ENCODE data around the gene ZNF280B. TPM values are rescaled to one million over a fixed set of nuclear protein-coding genes. Genes with fewer than 3 reads are reported as not detected.

Gene ZNF280B, protein sequence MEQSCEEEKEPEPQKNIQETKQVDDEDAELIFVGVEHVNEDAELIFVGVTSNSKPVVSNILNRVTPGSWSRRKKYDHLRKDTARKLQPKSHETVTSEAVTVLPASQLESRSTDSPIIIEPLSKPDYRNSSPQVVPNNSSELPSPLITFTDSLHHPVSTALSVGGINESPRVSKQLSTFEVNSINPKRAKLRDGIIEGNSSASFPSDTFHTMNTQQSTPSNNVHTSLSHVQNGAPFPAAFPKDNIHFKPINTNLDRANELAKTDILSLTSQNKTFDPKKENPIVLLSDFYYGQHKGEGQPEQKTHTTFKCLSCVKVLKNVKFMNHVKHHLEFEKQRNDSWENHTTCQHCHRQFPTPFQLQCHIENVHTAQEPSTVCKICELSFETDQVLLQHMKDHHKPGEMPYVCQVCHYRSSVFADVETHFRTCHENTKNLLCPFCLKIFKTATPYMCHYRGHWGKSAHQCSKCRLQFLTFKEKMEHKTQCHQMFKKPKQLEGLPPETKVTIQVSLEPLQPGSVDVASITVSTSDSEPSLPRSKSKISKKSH
- polyA plus RNA-seq (ENCODE audit: insufficient read length): 5.6 TPM
- long read RNA-seq, donor 1, full-length matches to known transcripts: 3 of 3 reads
- long read RNA-seq, donor 1, partial matches to known transcripts: 0 of 3 reads
- long read RNA-seq, donor 1, other reads (novel, unspliced or antisense): 0 of 3 reads
- long read RNA-seq, donor 2: 0 reads
- long read RNA-seq, donor 3, full-length matches to known transcripts: 2 of 2 reads
- long read RNA-seq, donor 3, partial matches to known transcripts: 0 of 2 reads
- long read RNA-seq, donor 3, other reads (novel, unspliced or antisense): 0 of 2 reads
- long read RNA-seq, donor 4: 0 reads
- long read RNA-seq, donor 5: 0 reads
- long read RNA-seq, donor 6, full-length matches to known transcripts: 1 of 1 reads
- long read RNA-seq, donor 6, partial matches to known transcripts: 0 of 1 reads
- long read RNA-seq, donor 6, other reads (novel, unspliced or antisense): 0 of 1 reads
- long read RNA-seq, donor 7, full-length matches to known transcripts: 4 of 4 reads
- long read RNA-seq, donor 7, partial matches to known transcripts: 0 of 4 reads
- long read RNA-seq, donor 7, other reads (novel, unspliced or antisense): 0 of 4 reads
- long read RNA-seq, donor 8: 0 reads

DNA sequence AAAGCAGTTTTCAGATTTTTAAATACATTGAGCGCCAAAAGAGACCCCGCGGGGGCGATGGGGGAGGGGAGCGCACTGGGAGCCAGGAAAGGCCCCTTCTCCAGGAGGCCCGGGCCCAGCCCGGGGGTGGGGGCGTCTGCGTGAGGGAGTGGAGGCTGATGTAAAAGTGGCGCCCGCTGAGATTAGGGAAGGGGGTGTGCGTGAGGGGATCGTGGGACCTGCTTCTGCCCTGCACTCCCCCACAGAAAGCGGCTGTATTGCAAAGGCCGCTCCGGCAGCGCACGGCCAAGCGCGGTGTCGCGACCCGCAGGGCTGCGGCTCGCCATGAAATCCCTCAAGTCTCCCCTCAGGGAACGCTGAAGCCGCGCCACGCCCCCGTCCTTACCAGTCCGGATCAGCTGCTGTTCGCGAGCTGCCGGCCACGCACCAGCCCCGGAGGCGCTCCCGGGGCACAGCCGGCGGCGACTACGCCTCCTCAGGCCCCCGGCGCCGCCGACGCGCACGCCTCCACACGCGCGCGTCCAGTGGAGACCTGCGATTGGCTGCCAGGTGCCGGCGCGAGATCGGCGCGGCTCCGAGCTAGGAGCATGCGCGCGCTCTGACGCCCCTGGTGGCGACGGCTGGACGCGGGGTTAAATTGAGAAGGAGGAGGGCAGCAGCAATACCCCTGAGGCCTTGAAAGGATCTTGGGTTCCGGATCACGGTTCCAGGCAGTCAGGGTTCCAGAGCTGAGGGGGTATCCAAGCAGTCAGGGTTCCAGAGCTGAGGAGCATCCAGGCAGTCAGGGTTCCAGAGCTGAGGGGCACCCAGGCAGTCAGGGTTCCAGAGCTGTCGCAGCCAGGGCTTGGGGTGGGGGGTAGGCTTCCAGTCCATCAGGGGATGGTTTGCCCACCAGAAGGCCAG lies at the start of gene ZNF280B:
Gene ZNF280B, minus strand, starts transcription at position 469 of the 903 bp plus-strand sequence. CDS start 19,344 bp downstream, outside the sequence.
- peak; percentile 71 for DNase-seq

DNA sequence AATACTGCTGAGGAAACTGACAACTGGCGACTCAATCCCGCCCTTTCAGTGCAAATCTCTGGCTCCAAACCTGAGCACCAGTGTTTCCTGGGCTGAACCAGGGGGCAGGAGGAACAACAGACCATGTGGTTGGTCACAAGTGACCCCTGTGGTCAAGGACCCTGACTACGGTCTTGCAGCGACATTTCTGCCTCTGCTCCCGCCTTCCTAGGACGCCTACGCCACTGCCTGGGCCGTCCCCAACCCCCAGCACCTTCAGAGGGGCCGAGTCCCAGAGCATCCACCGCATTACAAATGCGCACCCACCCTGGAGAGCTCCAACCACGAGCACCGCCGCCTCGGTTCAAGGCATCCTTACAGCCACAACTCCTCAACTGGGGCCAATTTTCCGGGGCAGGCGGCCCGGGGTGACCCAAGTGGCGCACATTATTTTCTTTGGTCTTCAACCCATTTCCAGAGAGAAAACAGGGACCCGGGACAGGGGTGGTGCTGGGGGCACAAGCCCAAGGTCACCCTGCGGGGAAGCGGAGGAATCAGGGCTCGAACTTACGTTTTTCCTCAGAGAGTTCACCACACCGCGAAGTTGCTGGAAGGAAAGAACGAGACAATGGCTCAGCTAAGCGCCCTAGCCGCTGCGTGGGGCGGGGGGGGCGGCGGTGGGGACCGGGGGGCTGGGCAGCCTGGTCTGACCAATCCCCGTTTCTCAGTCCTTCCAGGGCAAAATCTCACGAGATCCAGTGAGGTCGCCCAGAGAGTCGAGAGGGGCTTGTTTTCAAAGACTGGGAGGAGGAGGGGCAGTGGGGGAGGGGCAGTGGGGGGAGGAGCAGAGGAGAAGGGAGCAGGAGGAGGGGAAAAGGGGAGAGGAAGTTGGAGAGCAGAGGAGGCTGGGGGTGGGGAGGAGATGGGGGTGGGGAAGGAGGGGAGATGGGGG lies 48.7 kb upstream of the ZNF280B start:
- no peak for DNase-seq

DNA sequence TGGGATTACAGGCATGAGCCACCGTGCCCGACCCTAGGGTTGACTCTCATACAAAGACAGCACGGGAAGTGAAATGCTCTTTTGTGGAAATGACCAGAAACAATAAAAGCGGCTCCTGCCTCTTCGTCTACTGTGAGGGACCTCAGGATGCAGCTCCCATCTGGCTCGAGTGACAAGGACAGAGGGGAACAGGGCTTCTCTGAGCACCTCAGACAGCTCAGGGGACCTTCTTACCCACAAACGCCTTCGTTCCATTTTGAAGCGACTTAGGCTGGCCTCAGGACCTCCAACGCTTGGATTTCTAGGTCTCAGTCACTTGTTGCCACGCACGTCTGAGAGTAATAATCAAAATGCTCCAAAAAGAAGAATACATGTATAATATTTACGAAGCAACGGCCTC lies 48.0 kb upstream of the ZNF280B start:
- no peak for DNase-seq

DNA sequence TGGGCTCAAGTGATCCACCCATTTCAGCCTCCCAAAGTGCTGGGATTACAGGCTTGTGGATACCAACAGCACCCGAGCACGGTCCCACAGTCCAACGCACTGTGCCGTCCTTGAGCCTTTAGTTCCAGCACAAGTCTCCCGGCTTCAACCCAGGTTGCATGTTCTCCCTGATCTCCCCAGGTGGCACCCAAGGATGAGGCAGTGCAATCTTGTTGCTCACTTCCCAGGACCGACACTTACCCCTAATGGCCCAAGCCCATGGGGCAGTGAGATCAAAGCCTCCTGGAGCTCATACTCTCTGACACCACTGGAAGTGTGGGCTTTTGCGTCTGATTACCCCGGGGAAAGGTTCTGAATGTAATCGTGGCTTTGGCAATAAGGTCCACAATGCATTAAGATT lies 47.1 kb upstream of the ZNF280B start:
- DNase-seq: no peak

DNA sequence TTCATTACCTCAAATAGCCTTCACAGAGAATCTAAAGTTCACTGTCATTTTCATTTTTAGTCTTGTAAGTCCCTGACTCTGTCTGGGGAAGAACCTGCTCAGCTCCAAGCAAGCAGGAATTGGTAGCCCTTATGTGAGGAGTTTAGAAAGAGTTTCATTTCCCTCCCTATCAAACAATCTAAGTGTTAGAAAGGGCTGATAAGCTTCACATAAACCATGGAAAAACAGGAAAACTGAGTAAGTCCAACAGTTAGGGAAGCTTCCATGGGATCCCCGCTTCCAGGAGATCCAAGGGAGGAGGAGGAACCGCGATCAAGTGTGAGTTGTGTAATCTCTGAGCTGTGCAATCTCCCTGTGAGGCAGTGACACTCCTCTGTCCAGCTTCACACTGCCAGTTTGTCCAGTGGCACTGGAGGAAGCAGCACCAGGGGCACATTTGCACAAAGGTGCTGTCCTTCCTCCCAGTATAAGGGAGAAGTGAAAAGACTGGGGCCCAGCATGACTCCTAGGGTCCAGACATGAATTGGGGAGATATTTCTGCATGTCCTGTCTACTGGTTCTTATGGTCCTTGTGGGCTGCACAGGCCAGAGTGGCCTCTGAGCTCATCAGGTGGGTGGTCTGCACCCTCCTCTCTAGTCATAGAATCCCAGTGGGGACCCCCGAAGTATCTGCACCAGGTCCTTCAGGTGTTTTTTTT lies 46.2 kb upstream of the ZNF280B start:
- DNase-seq: no peak

DNA sequence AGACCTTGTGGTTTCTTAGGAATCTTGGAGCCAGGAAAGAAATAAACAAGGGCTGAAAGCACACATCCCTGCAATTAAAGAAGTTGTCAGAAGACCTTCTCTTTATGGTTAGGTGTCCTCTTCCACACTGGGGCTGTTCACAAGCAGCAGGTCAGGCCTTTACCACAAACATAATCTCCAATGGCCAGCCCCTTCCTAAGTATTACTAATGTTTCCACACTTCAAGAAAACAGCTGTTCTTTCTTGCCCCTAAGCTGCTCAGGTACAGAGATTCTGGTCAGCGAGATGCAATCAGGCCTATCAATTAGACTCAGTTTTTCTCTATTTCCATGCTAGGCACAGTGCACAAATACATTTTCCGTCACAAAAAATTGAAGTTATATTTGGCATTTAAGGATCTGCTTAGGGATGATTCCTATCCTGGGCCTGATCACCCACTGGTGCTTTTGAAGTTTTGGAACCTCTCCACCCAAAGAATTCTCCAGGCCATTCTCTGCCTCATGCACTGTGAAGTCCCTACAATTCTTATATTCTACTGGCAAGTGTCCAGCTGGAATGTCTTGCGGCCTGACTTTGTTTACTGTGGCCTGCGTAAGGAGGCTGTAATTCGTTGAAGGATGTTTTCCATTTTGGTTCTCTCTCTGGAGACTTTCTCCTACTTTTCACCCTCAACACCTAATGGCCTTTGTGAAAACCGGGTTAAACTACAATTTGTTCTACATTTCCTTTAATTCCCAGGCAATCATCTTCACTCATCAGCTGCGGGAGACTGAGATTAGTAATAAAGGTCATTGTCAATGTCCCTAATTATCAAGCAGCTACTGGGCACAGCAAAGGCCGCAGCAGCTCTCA lies 45.4 kb upstream of the ZNF280B start:
- no peak for DNase-seq

DNA sequence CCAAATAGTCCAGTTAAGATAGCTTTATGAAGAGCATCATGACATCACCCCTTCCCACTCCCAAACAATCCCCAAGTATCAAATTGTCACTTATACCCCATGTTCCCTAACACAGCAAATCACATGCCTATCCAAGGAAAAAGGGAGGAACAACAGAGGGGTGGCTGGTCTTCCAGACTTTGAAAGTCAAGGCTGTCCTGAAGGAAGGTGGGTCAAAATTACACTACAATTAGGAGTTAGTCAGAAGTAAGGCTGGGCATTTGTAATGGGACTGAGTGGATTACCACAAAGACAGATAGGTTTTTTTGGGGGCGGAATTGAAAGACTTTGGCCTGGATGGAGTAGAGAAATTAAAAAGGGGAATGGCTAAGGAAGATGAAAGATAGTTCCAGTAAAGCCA lies 44.6 kb upstream of the ZNF280B start:
- DNase-seq: no peak

DNA sequence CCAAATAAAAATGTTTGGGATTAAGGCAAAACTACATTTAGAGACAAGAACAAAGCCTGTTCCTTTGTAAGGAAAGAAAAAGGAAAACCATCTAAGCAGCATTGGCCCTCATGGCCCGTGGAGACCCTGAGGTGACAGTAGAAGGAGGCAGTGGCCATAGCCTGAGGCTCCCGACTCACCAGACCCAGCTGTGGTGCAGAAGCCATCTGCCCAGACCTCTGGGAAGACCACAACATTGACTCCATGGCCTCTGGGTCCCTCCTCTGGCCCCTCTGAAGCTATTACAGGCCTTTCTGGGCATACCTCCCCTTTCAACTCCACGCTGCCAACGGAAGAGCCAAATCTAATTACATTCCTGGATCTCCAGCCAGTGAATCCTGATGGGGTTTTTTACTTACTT lies 44.1 kb upstream of the ZNF280B start:
- no peak for DNase-seq

DNA sequence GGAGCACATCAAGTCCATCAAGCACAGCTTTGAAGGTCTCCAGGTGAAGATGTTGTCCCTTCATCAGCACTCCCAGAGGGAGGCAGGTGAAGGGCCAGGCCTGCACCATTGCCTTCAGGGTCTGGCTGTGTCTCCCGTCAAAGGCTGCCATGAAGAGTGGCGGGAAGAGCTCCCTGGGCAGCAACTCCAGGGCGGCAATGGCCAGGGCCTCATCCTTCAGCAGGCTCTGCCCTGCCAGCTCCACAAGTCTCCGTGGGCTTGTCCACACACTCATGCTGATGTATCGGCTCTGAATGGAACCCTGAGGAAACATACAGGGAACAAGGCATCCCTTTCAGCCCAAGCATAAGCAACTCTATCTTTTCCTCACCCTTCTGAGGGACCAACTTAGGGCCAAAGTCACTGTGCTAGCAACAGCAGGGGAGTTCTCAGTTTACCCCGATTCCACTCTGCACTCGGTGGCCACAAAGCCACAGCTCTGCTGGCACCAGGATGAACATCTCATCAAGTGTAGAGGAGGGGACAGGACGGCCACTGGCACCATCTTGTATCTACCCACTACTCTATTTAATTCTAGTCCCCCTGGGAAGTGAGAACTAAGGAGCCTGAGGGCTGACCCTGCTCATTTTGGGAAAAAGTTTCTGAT lies 42.4 kb upstream of the ZNF280B start:
- DNase-seq: no peak

DNA sequence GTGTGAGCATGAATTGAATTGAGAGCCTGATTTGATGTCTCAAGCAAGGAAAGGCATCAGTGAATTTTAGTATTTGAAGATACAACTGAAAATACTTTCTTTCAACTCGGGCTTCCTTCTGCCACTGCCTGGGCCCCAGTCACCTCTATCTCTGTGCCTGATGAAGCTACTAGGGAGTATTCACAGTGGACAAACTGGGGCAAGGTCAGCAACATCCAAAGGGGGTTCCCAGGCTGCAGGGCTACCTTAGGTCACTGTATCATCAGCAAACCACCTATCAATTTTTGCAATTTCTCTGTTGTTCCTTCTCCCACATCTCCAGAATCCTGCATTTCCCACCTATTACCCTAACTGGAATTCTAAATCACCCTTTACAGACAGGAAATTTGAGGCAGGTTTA lies 40.4 kb upstream of the ZNF280B start:
- DNase-seq: no peak

DNA sequence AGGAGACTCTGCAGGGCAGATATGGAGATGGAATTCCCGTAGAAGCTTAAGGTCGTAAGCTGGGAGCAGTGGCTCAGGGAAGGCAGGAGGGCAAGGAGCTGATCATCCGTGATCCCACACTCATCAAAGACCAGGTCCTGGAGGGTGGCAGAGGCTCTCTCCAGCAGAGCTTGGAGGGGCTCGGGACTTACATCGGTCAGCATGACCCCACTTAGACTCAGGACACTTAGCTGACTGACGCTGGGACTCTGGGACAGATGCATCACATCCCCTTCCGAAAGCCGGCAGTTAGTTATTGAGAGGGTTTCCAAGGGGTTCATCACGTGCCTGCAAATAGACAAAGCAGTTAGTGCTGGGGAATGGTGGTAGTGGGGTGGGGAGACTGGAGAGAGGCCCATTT lies 39.8 kb upstream of the ZNF280B start:
- DNase-seq: no peak

DNA sequence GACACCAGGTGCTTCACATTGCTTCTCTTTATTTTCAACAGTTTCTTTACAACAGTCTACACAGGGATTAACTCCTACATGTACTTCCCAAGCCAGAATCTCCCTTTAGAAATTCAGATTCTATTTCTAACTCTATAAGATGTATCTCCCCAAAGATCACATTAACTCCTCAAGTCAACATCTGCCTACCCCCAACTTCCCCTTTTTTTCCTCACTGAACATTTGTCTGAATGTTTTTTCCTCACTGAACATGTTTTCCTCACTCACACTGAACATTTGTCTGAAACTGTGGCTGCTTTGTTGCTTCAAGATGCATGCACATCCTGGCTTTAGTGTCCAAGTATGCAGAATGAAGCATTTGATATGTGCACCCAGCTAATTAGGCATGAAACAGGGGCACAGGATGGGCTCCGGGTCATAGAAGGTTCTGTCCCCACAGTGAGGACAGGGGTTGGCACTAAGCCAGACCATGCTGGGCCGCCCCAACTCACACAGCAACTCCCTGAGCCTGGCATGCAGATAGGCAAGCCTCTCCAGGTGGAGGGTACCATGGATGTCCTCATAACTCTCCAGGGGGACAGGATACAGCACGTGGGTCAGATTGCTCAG lies 39.3 kb upstream of the ZNF280B start:
- no peak for DNase-seq

DNA sequence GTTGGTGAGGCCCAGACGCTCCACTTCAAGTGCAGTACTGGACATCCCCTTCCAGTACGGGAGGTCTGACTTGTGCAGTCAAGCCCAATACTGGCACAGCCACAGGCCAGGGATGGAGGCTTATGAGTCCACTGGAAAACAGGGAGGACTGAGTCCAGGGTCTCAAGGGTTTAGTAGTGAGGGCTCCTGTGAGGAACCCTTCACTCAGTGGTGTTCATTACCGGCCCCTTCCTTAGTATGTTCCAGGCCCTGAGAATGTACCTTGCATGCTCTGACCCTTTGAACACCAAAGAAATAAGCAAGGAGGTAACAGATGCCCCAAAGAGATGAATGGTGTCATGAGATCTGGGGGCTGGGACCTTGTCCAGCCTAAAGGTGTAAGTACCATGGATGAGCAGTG lies 38.7 kb upstream of the ZNF280B start:
- no peak for DNase-seq

DNA sequence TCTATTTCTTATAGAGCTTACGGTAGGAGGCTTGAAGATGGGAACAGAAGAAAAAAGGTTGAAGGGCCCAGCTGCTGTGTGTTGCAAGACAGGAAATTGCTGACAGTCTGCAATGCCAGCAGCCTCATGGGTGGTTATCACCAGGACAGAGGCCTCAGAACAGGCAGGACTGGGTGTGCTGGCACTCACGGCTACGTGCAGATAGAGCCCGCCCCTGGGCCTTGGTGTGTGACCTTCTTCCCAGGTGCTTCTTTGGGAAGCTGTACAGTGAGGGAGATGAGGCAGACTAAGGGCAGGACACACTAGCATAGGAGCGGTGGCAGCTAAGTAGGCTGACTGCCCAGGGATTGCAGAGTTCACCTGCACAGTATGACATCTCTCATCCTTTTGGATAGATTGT lies 37.9 kb upstream of the ZNF280B start:
- no peak for DNase-seq

DNA sequence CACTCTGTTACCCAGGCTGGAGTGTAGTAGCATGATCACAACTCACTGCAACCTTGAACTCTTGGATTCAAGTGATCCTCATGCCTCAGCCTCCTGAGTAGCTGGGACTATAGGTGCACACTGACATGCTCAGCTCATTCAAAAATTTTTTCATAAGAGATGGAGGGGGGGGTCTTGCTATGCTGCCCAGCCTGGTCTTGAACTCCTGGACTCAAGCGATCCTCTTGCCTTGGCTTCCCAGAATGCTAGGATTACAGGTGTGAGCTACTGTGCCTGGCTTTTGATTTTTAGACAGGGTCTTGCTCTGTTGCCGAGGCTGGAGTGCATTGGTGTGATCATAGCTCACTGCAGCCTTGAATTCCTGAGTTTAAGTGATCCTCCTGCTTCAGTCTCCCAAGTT lies 36.5 kb upstream of the ZNF280B start:
- DNase-seq: no peak

DNA sequence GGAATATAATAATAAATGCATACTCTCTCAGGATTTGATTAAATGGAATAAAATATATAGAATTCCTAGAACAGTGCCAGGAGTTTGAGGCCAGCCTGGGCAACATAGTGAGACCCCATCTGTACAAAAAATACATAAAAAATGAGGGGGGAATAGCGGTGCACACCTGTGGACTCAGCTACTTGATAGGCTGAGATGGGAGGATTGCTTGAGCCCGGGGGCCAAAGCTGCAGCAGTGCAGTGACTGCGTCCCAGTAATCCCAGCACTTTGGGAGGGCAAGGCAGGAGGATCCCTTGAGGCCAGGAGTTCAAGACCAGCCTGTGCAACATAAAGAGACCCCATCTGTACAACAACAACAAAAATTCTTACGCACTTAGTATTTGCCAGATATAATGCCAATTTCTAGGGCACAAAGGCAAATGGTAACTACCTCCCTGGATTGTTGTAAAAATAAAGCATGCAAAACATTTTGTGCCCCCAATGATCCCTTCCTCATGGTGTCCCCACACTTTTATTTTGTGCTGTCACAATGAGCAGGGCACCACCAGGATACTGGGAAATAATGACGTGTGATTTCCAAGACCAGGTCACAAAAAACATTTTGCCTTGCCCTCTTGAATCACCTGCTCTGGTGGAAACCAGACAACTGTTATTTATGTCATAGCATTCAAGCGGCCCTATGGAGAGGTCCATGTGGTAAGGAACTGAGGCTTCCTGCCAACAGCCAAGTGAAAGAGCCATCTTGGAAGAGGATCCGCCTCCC lies 29.9 kb upstream of the ZNF280B start:
- DNase-seq: no peak

DNA sequence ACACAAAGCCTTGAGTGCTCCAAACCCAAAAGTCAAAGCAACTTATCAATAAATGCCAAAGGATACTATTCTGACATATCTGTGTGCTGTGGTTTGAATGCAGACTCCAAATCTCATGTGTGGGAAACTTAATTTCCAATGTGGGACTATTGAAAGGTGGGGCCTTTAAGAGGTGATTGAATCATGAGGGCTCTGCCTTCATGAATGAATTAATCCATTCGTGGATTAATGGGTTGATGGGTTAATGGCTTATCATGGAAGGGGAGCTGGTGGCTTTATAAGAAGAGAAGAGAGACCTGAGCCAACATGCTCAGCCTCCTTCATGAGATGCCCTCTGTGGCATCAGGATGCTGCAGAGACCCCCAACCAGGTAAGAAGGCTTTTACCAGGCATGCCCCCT lies 28.4 kb upstream of the ZNF280B start:
- DNase-seq: no peak
